Suprapubic skin (tissue), 4 donors: ENCODE results near the gene UTP18. TPM values are rescaled to one million over a fixed set of nuclear protein-coding genes. Genes with fewer than 3 reads are reported as not detected.

Experiments used
- DNase-seq, 2 donors: peaks; one replicate each; pipeline ENCODE4 v3.0.0-alpha.2; 2019; ENCODE audit warnings: low spot score in 2 of 2
- H3K27ac ChIP-seq: fragments of 200-600 bp; sonication (generic); one replicate; pipeline ENCODE4 v1.5.1; 2019
- H3K27me3 ChIP-seq: fragments of 200-600 bp; sonication (generic); one replicate; pipeline ENCODE4 v1.5.1; 2019
- H3K36me3 ChIP-seq: fragments of 200-600 bp; sonication (generic); one replicate; pipeline ENCODE4 v1.5.1; 2019
- H3K4me1 ChIP-seq: fragments of 200-600 bp; sonication (generic); one replicate; pipeline ENCODE4 v1.5.1; 2019
- H3K4me3 ChIP-seq: fragments of 200-600 bp; sonication (generic); one replicate; pipeline ENCODE4 v1.5.1; 2019; ENCODE audit warnings: mild to moderate bottlenecking
- H3K9me3 ChIP-seq: fragments of 200-600 bp; sonication (generic); one replicate; pipeline ENCODE4 v1.5.1; 2019
- EP300 ChIP-seq: sonication (generic); formaldehyde crosslinking; IDR thresholded peaks from one replicate; pipeline ENCODE4 v1.6.1; 2017; ENCODE audit warnings: antibody characterized with exemption
- POLR2A ChIP-seq, 2 donors: fragments of 450-650 bp; IDR thresholded peaks; one replicate each; pipeline ENCODE4 v1.6.1; 2017; ENCODE audit warnings: antibody characterized with exemption in 2 of 2, mild to moderate bottlenecking in 2 of 2, moderate library complexity in 2 of 2
- POLR2AphosphoS5 ChIP-seq, 3 donors: sonication (generic); formaldehyde crosslinking; IDR thresholded peaks; one replicate each; pipeline ENCODE4 v1.6.1; 2017; ENCODE audit warnings: antibody characterized with exemption in 3 of 3
- WGBS: methylation state at CpG from one replicate; pipeline ENCODE4 v1.1.5; 2018; 5-methylcytosine and 5-hydroxymethylcytosine counted together
- total RNA-seq, 4 donors: library from RNA; depleted of rRNA; stranded (reverse); fragments of >200 nt; gene quantifications; one replicate each; pipeline ENCODE4 v1.1.0, GENCODE V29; 2016
- TF ChIP-seq, protein P1 (sequence below), 2 donors: fragments of 200-600 bp in 1 of 2; fragments of 450-650 bp in 1 of 2; sonication (generic) in 1 of 2; IDR thresholded peaks; one replicate each; pipeline ENCODE4 v1.5.1; 2016 to 2019; ENCODE audit warnings: antibody characterized with exemption in 2 of 2, mild to moderate bottlenecking in 1 of 2, moderate library complexity in 1 of 2

The UTP18 gene
- total RNA-seq, 4 donors from 2014 or later = 26.5 to 49.6 (median 45.1) TPM

DNA sequence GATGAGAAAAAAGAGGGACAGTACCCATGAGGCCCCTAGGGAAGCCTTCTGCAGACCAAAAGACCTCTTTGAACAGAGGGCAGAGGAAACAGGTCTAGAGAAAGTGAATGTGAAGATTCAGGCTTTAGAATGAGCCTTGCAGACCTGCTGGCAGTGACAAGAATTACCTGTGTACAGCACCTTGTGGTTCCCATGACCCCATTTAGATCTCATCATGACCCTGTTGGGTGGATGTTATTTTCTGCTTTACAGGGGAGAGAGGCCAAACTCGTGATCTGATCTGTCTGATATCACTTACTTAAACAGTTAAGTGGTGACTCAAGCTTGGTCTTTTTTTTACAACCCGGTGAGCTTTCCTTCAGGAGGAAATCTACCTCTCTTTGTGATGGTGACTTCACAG is 81.9 kb downstream of the UTP18 start:
- no peak for DNase-seq
- H3K4me3 ChIP-seq = no peak overlapping the region
- 38% methylated on average over 2 of the region's 2 CpGs for WGBS

DNA sequence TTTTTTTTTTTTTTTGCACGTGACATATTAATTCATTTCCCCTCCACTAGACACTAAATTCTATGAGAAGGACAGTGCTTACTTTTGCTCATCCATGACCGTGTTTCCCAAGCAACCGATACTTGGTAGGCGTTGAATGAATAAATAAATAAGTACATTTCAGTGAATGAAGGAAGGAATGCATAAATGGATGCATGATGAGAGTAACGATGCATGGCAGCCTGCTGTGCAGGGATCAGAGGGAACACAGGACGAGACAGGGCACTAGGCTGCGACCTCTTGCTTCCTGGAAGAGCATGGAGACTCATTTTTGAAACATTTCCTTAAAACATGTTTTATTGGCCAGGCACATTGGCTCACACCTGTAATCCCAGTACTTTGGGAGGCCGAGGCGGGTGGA is 84.2 kb downstream of the UTP18 start:
- no peaks in the 10 kb centered on the region for H3K4me1 ChIP-seq
- DNase-seq = no peak
- no peak overlapping the region for H3K27ac ChIP-seq
- no peaks in the 10 kb centered on the region for H3K9me3 ChIP-seq
- no peak overlapping the region for H3K4me3 ChIP-seq
- WGBS = 79% methylated on average over 9 of the region's 9 CpGs
- H3K36me3 ChIP-seq = no peaks in the 10 kb centered on the region
- H3K27me3 ChIP-seq = no peaks in the 10 kb centered on the region
- TF ChIP-seq, protein P1, sequence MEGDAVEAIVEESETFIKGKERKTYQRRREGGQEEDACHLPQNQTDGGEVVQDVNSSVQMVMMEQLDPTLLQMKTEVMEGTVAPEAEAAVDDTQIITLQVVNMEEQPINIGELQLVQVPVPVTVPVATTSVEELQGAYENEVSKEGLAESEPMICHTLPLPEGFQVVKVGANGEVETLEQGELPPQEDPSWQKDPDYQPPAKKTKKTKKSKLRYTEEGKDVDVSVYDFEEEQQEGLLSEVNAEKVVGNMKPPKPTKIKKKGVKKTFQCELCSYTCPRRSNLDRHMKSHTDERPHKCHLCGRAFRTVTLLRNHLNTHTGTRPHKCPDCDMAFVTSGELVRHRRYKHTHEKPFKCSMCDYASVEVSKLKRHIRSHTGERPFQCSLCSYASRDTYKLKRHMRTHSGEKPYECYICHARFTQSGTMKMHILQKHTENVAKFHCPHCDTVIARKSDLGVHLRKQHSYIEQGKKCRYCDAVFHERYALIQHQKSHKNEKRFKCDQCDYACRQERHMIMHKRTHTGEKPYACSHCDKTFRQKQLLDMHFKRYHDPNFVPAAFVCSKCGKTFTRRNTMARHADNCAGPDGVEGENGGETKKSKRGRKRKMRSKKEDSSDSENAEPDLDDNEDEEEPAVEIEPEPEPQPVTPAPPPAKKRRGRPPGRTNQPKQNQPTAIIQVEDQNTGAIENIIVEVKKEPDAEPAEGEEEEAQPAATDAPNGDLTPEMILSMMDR (IDR thresholded peaks at IDR 0.05) = no peak
- TF ChIP-seq POLR2A (IDR thresholded peaks at IDR 0.05) (no peak), POLR2AphosphoS5 (IDR thresholded peaks at IDR 0.05) (no peak), EP300 (no peak)

More for the DNA sequence above, 81.9 kb downstream of the UTP18 start:
- no peaks in the 10 kb centered on the region for H3K4me1 ChIP-seq
- H3K27ac ChIP-seq = no peak overlapping the region
- TF ChIP-seq, protein P1 (IDR thresholded peaks at IDR 0.05) = no peak
- TF ChIP-seq POLR2AphosphoS5 (IDR thresholded peaks at IDR 0.05) (no peak), POLR2A (IDR thresholded peaks at IDR 0.05) (no peak), EP300 (no peak)
- H3K27me3 ChIP-seq = no peaks in the 10 kb centered on the region
- no peaks in the 10 kb centered on the region for H3K9me3 ChIP-seq
- no peaks in the 10 kb centered on the region for H3K36me3 ChIP-seq

DNA sequence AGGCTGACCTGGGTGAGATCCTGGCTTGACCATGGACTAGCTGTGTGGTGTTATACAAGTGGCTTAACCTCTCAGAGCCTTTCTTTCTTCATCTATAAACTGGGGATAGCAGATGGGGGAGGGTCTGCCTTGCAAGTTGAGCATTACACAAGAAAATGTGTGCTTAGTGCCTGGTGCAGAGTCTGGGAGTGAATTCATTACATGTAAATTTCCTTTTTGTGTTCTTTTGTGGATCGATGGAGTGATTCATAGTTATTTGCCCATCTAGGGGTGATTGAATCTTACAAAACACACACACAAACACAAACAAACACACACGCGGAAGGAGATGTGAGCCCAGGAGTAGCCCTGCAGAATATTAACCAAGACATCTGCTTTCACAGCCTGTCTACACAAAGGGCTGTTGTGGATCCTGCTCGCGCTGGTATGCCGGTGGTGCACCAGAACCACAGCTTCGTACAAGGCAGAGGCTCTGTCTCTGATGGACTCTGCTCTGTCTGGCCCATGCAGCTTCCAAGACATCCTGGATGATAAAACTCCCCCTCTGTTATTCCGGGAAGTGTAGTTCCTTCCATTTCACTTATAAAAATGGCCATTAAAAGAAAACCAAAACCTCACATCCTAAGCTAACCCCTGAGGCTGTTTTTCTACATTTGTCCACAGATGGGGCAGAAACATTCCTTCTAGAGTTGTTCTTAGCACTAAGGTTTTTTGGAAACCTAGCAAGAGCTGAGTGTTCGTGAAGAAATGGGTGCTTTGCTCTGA is 86.1 kb downstream of the UTP18 start:
- no peak for DNase-seq
- 68% methylated on average over 9 of the region's 9 CpGs for WGBS

More for the DNA sequence above, 86.1 kb downstream of the UTP18 start:
- Histone ChIP-seq H3K27me3 (peaks cover 4% of the 10 kb centered on the region), H3K9me3 (no peaks in the 10 kb centered on the region), H3K27ac (no peak overlapping the region), H3K4me1 (no peaks in the 10 kb centered on the region), H3K36me3 (no peaks in the 10 kb centered on the region), H3K4me3 (no peak overlapping the region)
- TF ChIP-seq, protein P1 (IDR thresholded peaks at IDR 0.05) = no peak
- no peak for TF ChIP-seq EP300
- TF ChIP-seq POLR2A (IDR thresholded peaks at IDR 0.05) = no peak
- TF ChIP-seq POLR2AphosphoS5 (IDR thresholded peaks at IDR 0.05) = no peak

Other genes with a start within 250 kb of the UTP18 start
- 100 to 1,000 TPM in 1 of 4 donors, 10 to 100 TPM in 3; 68.8 to 176 (median 80.6) TPM for gene SPAG9, start 139.7 kb upstream of the UTP18 start, total RNA-seq
- gene NME1, start 107.0 kb upstream of the UTP18 start, total RNA-seq = 10 to 100 TPM; 21.1 to 67.6 (median 61.1) TPM
- gene NME2, start 94.1 kb upstream of the UTP18 start, total RNA-seq = 100 to 1,000 TPM; 239 to 695 (median 466) TPM
- 10 to 100 TPM; 15.3 to 91.7 (median 25.8) TPM for gene MBTD1, start 497 bp upstream of the UTP18 start, total RNA-seq